Neural cell (in vitro differentiated cells): ENCODE measurements around the gene SLC29A3. TPM values are rescaled to one million over a fixed set of nuclear protein-coding genes. Genes with fewer than 3 reads are reported as not detected.

Experiments used
- H2AFZ ChIP-seq: fragments of 200-600, 300-800 bp; sonication (generic), shearing (Covaris generic); 2 replicates; pipeline ENCODE4 v1.6.0; 2014; ENCODE audit warnings: low read depth, mild to moderate bottlenecking, antibody characterized with exemption, low read length, moderate library complexity
- H3F3A ChIP-seq: fragments of 200-600 bp; shearing (Covaris generic); 2 replicates; pipeline ENCODE4 v1.6.1; 2016; ENCODE audit warnings: mild to moderate bottlenecking, moderate library complexity, mixed read lengths, antibody characterized with exemption, low read length; ENCODE audit not compliant: insufficient read depth, poor library complexity, severe bottlenecking
- H3K27ac ChIP-seq: fragments of 200-600, 300-800 bp; sonication (generic), shearing (Covaris generic); 2 replicates; pipeline ENCODE4 v1.5.1; 2014; ENCODE audit warnings: mild to moderate bottlenecking, low read length, moderate library complexity
- H3K27me3 ChIP-seq: fragments of 300-800, 200-600 bp; sonication (generic), shearing (Covaris generic); 2 replicates; pipeline ENCODE4 v1.6.0; 2014; ENCODE audit warnings: mild to moderate bottlenecking, low read depth, low read length, moderate library complexity; ENCODE audit not compliant: insufficient read depth
- H3K36me3 ChIP-seq: fragments of 300-800, 200-600 bp; sonication (generic), shearing (Covaris generic); 2 replicates; pipeline ENCODE4 v1.5.1; 2014; ENCODE audit warnings: mild to moderate bottlenecking, antibody characterized with exemption, low read length, moderate library complexity; ENCODE audit not compliant: insufficient read depth
- H3K4me2 ChIP-seq: fragments of 300-800, 200-600 bp; sonication (generic), shearing (Covaris generic); 2 replicates; pipeline ENCODE4 v1.6.0; 2014; ENCODE audit warnings: mild to moderate bottlenecking, low read length
- H3K4me3 ChIP-seq: fragments of 300-800, 200-600 bp; sonication (generic), shearing (Covaris generic); 2 replicates; pipeline ENCODE4 v1.5.1; 2014; ENCODE audit warnings: mild to moderate bottlenecking, low read length, moderate library complexity
- H3K79me2 ChIP-seq: fragments of 200-600 bp; shearing (Covaris generic); replicated peaks from 2 replicates; pipeline ENCODE4 v1.6.0; 2014; ENCODE audit warnings: mild to moderate bottlenecking, low read length, moderate library complexity; ENCODE audit not compliant: insufficient read depth
- H3K9ac ChIP-seq: fragments of 300-800, 200-600 bp; sonication (generic), shearing (Covaris generic); 2 replicates; pipeline ENCODE4 v1.6.1; 2016; ENCODE audit warnings: mild to moderate bottlenecking, low read length, mixed read lengths
- H3K9me2 ChIP-seq: fragments of 200-600 bp; shearing (Covaris generic); 2 replicates; pipeline ENCODE4 v1.6.1; 2016; ENCODE audit warnings: mild to moderate bottlenecking, low read length, mixed read lengths; ENCODE audit not compliant: insufficient read depth
- H3K9me3 ChIP-seq: fragments of 200-600, 300-800 bp; sonication (generic), shearing (Covaris generic); 2 replicates; pipeline ENCODE4 v1.6.1; 2016; ENCODE audit warnings: mild to moderate bottlenecking, mixed run types, low read length, moderate library complexity, mixed read lengths
- H4K20me1 ChIP-seq: fragments of 200-600 bp; shearing (Covaris generic); 2 replicates; pipeline ENCODE4 v1.6.1; 2016; ENCODE audit warnings: mild to moderate bottlenecking, mixed run types; ENCODE audit not compliant: insufficient read depth
- EP300 ChIP-seq: fragments of 450-650 bp; conservative IDR thresholded peaks from 2 replicates; pipeline ENCODE4 v1.6.1; 2014; ENCODE audit warnings: antibody characterized with exemption, mild to moderate bottlenecking, moderate library complexity; ENCODE audit not compliant: poor library complexity, severe bottlenecking
- EZH2 ChIP-seq: fragments of 200-600, 300-800 bp; shearing (Covaris generic), sonication (generic); IDR thresholded peaks from 2 replicates; pipeline ENCODE4 v1.6.1; 2014; ENCODE audit warnings: antibody characterized with exemption, low read length, borderline replicate concordance, mild to moderate bottlenecking; ENCODE audit not compliant: insufficient read depth, poor library complexity, severe bottlenecking
- MXI1 ChIP-seq: fragments of 450-650 bp; conservative IDR thresholded peaks from 2 replicates; pipeline ENCODE4 v1.6.1; 2014; ENCODE audit warnings: antibody characterized with exemption, mild to moderate bottlenecking; ENCODE audit not compliant: poor library complexity, severe bottlenecking
- POLR2AphosphoS5 ChIP-seq: IDR thresholded peaks from 2 replicates; pipeline ENCODE4 v1.6.1; 2012
- RAD21 ChIP-seq: fragments of 450-650 bp; conservative IDR thresholded peaks from 2 replicates; pipeline ENCODE4 v1.6.1; 2014; ENCODE audit warnings: antibody characterized with exemption, mild to moderate bottlenecking, moderate library complexity
- SMC3 ChIP-seq: fragments of 450-650 bp; conservative IDR thresholded peaks from 2 replicates; pipeline ENCODE4 v1.6.1; 2014; ENCODE audit warnings: antibody characterized with exemption, mild to moderate bottlenecking, moderate library complexity; ENCODE audit not compliant: poor library complexity
- TAF1 ChIP-seq: IDR thresholded peaks from 2 replicates; pipeline ENCODE4 v1.6.1; 2012; ENCODE audit warnings: low read depth
- polyA plus RNA-seq: library from polyadenylated mRNA; depleted of rRNA; stranded (reverse); fragments of >200 nt; gene quantifications from 2 replicates; pipeline ENCODE4 v1.2.3, GENCODE V29; 2014
- TF ChIP-seq, protein P1 (sequence below): IDR thresholded peaks from 2 replicates; pipeline ENCODE4 v1.6.1; 2012; ENCODE audit warnings: borderline replicate concordance
- TF ChIP-seq, protein P2 (sequence below): fragments of 450-650 bp; IDR thresholded peaks from 2 replicates; pipeline ENCODE4 v1.5.1; 2014; ENCODE audit warnings: antibody characterized with exemption, mild to moderate bottlenecking, moderate library complexity; ENCODE audit not compliant: poor library complexity, severe bottlenecking

The SLC29A3 gene
- polyA plus RNA-seq, 1 donor from 2014 or later: 2.3 TPM

DNA sequence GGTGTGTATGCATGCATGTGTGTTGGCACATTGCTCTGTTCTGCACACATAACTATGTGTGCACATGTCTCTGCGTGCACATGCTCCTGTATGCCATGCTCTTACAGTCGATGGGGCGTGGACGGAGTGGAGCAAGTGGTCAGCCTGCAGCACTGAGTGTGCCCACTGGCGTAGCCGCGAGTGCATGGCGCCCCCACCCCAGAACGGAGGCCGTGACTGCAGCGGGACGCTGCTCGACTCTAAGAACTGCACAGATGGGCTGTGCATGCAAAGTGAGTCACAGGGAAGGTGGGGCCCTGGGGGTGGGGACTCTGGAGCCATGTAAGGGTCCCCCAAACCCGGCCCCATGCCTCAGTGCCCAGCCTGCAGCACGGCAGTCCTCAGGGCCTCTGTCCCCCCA is 30.6 kb upstream of the SLC29A3 start:
- no peaks in the 10 kb centered on the region for H3K9me2 ChIP-seq
- TF ChIP-seq TAF1 (no peak), SMC3 (no peak), EP300 (no peak)

DNA sequence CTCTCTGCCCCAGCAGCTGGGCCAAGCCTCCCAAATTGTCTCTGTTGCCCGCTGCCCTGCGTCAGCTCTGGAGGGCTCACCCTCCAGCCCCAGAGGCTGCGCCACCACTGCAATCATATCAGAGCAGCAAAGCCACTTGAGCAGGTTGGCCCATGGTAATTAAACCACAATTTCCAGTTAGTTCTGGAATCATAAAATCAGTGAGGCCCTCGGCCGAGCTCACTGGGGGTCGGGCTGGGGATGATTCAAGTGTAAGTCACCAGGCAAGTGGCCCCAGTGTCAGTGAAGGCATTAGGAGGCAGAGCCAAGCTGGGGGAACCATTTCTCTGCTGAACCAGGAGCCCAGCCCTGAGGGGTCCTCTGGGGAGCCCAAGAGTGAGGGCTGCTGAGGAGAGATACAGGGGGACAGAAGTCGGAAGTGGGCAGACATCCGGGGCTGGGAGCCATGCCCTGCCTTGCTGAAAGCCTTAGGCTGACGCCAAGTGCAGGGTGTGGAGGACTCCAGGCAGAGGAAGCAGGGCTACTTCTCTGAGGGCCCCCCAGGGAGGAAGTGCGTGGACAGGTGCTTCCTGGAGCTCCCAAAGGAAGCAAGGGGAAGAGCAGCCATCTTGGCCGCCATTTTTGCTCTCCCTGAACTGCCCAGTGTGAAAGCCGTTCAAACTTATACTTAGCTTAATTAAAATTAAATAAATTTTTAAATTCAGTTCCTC is 29.5 kb upstream of the SLC29A3 start:
- Histone ChIP-seq H3K27ac (no peak overlapping the region), H3K36me3 (no peaks in the 10 kb centered on the region), H2AFZ (no peak overlapping the region), H3K4me2 (no peak overlapping the region), H3K27me3 (no peaks in the 10 kb centered on the region), H3K9me2 (no peaks in the 10 kb centered on the region), H4K20me1 (no peaks in the 10 kb centered on the region), H3K4me3 (no peak overlapping the region), H3F3A (no peaks in the 10 kb centered on the region), H3K79me2 (no peaks in the 10 kb centered on the region), H3K9ac (no peak overlapping the region), H3K9me3 (no peaks in the 10 kb centered on the region)
- no peak for TF ChIP-seq RAD21
- no peak for TF ChIP-seq SMC3
- TF ChIP-seq, protein P1, sequence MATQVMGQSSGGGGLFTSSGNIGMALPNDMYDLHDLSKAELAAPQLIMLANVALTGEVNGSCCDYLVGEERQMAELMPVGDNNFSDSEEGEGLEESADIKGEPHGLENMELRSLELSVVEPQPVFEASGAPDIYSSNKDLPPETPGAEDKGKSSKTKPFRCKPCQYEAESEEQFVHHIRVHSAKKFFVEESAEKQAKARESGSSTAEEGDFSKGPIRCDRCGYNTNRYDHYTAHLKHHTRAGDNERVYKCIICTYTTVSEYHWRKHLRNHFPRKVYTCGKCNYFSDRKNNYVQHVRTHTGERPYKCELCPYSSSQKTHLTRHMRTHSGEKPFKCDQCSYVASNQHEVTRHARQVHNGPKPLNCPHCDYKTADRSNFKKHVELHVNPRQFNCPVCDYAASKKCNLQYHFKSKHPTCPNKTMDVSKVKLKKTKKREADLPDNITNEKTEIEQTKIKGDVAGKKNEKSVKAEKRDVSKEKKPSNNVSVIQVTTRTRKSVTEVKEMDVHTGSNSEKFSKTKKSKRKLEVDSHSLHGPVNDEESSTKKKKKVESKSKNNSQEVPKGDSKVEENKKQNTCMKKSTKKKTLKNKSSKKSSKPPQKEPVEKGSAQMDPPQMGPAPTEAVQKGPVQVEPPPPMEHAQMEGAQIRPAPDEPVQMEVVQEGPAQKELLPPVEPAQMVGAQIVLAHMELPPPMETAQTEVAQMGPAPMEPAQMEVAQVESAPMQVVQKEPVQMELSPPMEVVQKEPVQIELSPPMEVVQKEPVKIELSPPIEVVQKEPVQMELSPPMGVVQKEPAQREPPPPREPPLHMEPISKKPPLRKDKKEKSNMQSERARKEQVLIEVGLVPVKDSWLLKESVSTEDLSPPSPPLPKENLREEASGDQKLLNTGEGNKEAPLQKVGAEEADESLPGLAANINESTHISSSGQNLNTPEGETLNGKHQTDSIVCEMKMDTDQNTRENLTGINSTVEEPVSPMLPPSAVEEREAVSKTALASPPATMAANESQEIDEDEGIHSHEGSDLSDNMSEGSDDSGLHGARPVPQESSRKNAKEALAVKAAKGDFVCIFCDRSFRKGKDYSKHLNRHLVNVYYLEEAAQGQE: no peak

More for the DNA sequence above, 30.6 kb upstream of the SLC29A3 start:
- Histone ChIP-seq H3K9me3 (no peaks in the 10 kb centered on the region), H3F3A (no peaks in the 10 kb centered on the region), H3K79me2 (no peaks in the 10 kb centered on the region), H2AFZ (no peak overlapping the region), H3K27ac (no peak overlapping the region), H3K27me3 (no peaks in the 10 kb centered on the region), H4K20me1 (no peaks in the 10 kb centered on the region), H3K4me3 (no peak overlapping the region), H3K9ac (no peak overlapping the region), H3K36me3 (no peaks in the 10 kb centered on the region), H3K4me2 (no peak overlapping the region)

DNA sequence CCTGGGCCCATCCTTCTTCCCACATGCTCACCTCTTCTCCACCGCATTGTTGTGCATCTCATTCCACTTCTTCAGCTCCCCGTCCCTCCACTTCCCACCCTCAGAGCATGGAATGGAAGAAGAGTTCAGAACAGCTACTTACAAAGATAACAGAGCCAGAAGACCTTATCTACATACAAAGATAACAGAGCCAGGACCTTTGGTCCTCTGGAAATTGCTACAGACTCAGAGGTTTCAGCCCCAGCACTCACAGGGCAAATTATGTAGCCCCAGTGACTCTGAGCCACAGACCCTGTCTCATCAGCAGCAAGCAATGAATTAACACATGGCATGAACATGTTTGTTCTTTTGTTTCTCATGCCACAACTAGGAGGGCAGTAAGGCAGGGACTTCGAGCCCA is 28.7 kb upstream of the SLC29A3 start:
- Histone ChIP-seq H3K27me3 (no peaks in the 10 kb centered on the region), H4K20me1 (no peaks in the 10 kb centered on the region), H2AFZ (no peak overlapping the region), H3K4me3 (no peak overlapping the region), H3K27ac (no peak overlapping the region), H3K9me3 (no peaks in the 10 kb centered on the region), H3K9ac (no peak overlapping the region), H3K79me2 (no peaks in the 10 kb centered on the region), H3K9me2 (no peaks in the 10 kb centered on the region), H3F3A (no peaks in the 10 kb centered on the region), H3K4me2 (no peak overlapping the region), H3K36me3 (no peaks in the 10 kb centered on the region)
- TF ChIP-seq, protein P1: no peak
- TF ChIP-seq EZH2 (no peak), EP300 (no peak), MXI1 (no peak), SMC3 (no peak), RAD21 (no peak), TAF1 (no peak), POLR2AphosphoS5 (no peak)
- TF ChIP-seq, protein P2, sequence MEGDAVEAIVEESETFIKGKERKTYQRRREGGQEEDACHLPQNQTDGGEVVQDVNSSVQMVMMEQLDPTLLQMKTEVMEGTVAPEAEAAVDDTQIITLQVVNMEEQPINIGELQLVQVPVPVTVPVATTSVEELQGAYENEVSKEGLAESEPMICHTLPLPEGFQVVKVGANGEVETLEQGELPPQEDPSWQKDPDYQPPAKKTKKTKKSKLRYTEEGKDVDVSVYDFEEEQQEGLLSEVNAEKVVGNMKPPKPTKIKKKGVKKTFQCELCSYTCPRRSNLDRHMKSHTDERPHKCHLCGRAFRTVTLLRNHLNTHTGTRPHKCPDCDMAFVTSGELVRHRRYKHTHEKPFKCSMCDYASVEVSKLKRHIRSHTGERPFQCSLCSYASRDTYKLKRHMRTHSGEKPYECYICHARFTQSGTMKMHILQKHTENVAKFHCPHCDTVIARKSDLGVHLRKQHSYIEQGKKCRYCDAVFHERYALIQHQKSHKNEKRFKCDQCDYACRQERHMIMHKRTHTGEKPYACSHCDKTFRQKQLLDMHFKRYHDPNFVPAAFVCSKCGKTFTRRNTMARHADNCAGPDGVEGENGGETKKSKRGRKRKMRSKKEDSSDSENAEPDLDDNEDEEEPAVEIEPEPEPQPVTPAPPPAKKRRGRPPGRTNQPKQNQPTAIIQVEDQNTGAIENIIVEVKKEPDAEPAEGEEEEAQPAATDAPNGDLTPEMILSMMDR: no peak
